ENCODE results near the gene HNRNPLL.

Gene HNRNPLL

DNA sequence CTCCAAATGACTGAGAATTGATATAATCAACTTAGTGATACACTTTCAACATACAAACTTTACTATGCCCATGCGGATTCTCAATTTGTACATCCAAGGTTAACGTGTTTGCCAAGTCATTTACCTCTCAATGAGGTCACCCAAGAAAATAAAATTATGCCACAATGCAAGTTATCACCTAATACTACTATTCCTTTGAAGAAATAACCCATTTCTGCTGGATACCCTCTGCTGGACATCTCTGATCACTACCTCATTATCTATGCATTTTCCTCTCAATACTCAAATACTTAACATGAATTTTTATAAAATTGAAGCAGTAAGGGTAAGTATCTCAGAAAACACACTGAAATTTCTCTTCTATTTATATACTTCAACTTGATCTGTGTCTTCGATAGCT is 12.7 kb downstream of the HNRNPLL start:
- no peaks in the 10 kb centered on the region for H3K36me3 ChIP-seq (ENCODE audit: insufficient read depth)
- TF ChIP-seq, protein P1, sequence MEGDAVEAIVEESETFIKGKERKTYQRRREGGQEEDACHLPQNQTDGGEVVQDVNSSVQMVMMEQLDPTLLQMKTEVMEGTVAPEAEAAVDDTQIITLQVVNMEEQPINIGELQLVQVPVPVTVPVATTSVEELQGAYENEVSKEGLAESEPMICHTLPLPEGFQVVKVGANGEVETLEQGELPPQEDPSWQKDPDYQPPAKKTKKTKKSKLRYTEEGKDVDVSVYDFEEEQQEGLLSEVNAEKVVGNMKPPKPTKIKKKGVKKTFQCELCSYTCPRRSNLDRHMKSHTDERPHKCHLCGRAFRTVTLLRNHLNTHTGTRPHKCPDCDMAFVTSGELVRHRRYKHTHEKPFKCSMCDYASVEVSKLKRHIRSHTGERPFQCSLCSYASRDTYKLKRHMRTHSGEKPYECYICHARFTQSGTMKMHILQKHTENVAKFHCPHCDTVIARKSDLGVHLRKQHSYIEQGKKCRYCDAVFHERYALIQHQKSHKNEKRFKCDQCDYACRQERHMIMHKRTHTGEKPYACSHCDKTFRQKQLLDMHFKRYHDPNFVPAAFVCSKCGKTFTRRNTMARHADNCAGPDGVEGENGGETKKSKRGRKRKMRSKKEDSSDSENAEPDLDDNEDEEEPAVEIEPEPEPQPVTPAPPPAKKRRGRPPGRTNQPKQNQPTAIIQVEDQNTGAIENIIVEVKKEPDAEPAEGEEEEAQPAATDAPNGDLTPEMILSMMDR (conservative IDR thresholded peaks at IDR 0.05; ENCODE audit: low read depth, low read length), result peak; percentile 58
- no peak overlapping the region for H3K4me3 ChIP-seq (IDR thresholded peaks at IDR 0.05; ENCODE audit: insufficient read depth, low read depth, low read length)
- H3K4me2 ChIP-seq, result no peak overlapping the region
- peaks cover 20% of the 10 kb centered on the region for H3K4me1 ChIP-seq (ENCODE audit: low read depth, poor library complexity, severe bottlenecking)
- H4K20me1 ChIP-seq (ENCODE audit: insufficient read depth), result no peaks in the 10 kb centered on the region
- H2AFZ ChIP-seq (ENCODE audit: low read depth), result no peak overlapping the region
- H3K9ac ChIP-seq, result no peak overlapping the region
- H3K79me2 ChIP-seq (ENCODE audit: insufficient read depth, low read depth), result peaks cover 45% of the 10 kb centered on the region; the same call in 1 of the 2 replicates
- no peaks in the 10 kb centered on the region for H3K27me3 ChIP-seq (ENCODE audit: insufficient read depth, low read depth)
- H3K27ac ChIP-seq, result no peak overlapping the region

DNA sequence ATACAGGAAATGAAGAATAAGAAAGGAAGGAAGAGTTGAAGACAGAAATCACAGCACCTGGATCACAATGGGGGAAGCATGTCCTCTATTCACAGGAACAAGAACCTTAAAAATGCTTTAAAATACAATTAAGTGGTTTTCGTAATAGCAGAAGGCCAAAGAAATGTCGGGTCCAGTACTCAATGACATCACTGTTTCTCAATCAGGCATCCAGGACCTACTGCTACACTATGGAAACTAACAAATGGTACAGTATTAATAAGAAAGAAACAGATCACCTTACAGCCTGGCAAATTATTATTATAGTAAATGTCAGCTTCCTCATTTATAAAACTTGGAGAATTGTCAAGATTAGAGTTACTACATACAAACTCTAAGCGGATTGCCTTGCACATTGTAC is 15.8 kb downstream of the HNRNPLL start:
- TF ChIP-seq, protein P1 (conservative IDR thresholded peaks at IDR 0.05; ENCODE audit: low read depth, low read length), result no peak
- Histone ChIP-seq H3K4me2 (no peak overlapping the region), H3K36me3 (ENCODE audit: insufficient read depth) (no peaks in the 10 kb centered on the region), H3K27ac (no peak overlapping the region), H3K4me1 (ENCODE audit: low read depth, poor library complexity, severe bottlenecking) (peaks cover 8% of the 10 kb centered on the region), H2AFZ (ENCODE audit: low read depth) (no peak overlapping the region), H3K4me3 (IDR thresholded peaks at IDR 0.05; ENCODE audit: insufficient read depth, low read depth, low read length) (no peak overlapping the region), H3K9ac (no peak overlapping the region), H3K79me2 (ENCODE audit: insufficient read depth, low read depth) (peaks cover 24% of the 10 kb centered on the region; the same call in 1 of the 2 replicates), H3K27me3 (ENCODE audit: insufficient read depth, low read depth) (no peaks in the 10 kb centered on the region), H4K20me1 (ENCODE audit: insufficient read depth) (no peaks in the 10 kb centered on the region)

DNA sequence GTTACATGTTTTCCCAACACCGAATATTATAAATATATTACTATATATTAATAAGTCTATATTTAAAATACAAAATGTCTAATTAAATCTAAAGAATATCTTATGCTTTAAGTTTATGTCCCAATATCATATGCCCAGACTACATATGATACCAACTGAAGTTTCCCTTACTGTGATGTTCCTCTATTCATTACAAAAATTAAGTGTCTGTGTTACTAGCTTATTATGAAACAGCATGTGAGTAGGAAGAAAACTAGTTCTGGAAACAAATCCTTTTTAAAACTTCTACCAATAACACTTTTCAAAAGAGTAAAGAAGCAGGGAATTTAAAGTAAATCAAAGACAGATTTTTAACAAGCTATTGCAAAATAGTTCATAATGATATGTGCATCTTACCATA is 17.8 kb downstream of the HNRNPLL start:
- Histone ChIP-seq H3K27me3 (ENCODE audit: insufficient read depth, low read depth) (no peaks in the 10 kb centered on the region), H3K4me2 (no peak overlapping the region), H3K27ac (no peak overlapping the region), H3K4me1 (ENCODE audit: low read depth, poor library complexity, severe bottlenecking) (peaks cover 12% of the 10 kb centered on the region), H3K36me3 (ENCODE audit: insufficient read depth) (no peaks in the 10 kb centered on the region), H3K9ac (no peak overlapping the region), H2AFZ (ENCODE audit: low read depth) (no peak overlapping the region), H3K79me2 (ENCODE audit: insufficient read depth, low read depth) (peaks cover 14% of the 10 kb centered on the region; the same call in 1 of the 2 replicates), H3K4me3 (IDR thresholded peaks at IDR 0.05; ENCODE audit: insufficient read depth, low read depth, low read length) (no peak overlapping the region), H4K20me1 (ENCODE audit: insufficient read depth) (no peaks in the 10 kb centered on the region)
- TF ChIP-seq, protein P1 (conservative IDR thresholded peaks at IDR 0.05; ENCODE audit: low read depth, low read length), result no peak

DNA sequence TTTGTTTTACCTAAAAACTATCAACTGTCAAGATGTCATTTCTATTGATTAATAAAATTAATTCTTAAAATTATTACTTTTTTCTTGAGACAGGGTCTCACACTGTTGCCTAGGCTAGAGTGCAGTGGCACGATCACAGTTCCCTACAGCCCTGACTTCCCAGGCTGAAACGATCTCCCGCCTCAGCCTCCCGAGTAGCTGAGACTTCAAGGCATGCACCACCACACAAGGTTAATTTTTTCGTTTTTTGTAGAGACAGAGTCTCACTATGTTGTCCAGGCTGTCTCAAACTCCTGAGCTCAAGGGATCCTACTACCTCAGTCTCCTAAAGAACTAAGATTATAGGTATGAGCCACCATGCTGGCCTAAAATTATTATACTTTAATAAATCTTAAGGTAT is 18.7 kb downstream of the HNRNPLL start:
- Histone ChIP-seq H2AFZ (ENCODE audit: low read depth) (no peak overlapping the region), H4K20me1 (ENCODE audit: insufficient read depth) (no peaks in the 10 kb centered on the region), H3K9ac (no peak overlapping the region), H3K36me3 (ENCODE audit: insufficient read depth) (no peaks in the 10 kb centered on the region), H3K27me3 (ENCODE audit: insufficient read depth, low read depth) (no peaks in the 10 kb centered on the region), H3K4me3 (IDR thresholded peaks at IDR 0.05; ENCODE audit: insufficient read depth, low read depth, low read length) (no peak overlapping the region), H3K4me1 (ENCODE audit: low read depth, poor library complexity, severe bottlenecking) (peaks cover 12% of the 10 kb centered on the region), H3K79me2 (ENCODE audit: insufficient read depth, low read depth) (peaks cover 7% of the 10 kb centered on the region; the same call in 1 of the 2 replicates), H3K27ac (no peak overlapping the region), H3K4me2 (no peak overlapping the region)
- TF ChIP-seq, protein P1 (conservative IDR thresholded peaks at IDR 0.05; ENCODE audit: low read depth, low read length), result no peak

All from KMS-11 (cell line).